Inflammatory macrophage treated with lipopolysaccharide for 1 hour (primary cell): ENCODE results near the gene MYG1.

Experiments used
- DNase-seq, 2 donors: peaks; one replicate each; pipeline ENCODE4 v3.0.0-alpha.2; 2020 to 2022

Gene MYG1

GRCh38 chr12:53299454-53300180 lies at the start of gene MYG1:
MYG1 (plus strand) TSS chr12:53299695; CDS start chr12:53299738, 43 bp downstream.
- peak; percentile 76 to 83 for DNase-seq

- DNase-seq: peak; percentile 61 to 68
Measured at GRCh38 chr12:53251477-53252348, 47.8 kb upstream of the MYG1 start.

- DNase-seq: no peak
Measured at GRCh38 chr12:53252349-53252916, 47.1 kb upstream of the MYG1 start.

- DNase-seq: no peak
Measured at GRCh38 chr12:53253298-53253697, 46.2 kb upstream of the MYG1 start.

- DNase-seq: no peak
Measured at GRCh38 chr12:53254816-53255545, 44.5 kb upstream of the MYG1 start.

- peak; percentile 36 to 42 for DNase-seq
Measured at GRCh38 chr12:53255996-53256395, 43.5 kb upstream of the MYG1 start.

- DNase-seq: no peak
Measured at GRCh38 chr12:53258541-53259539, 40.7 kb upstream of the MYG1 start.

GRCh38 chr12:53259891-53260290 lies 39.6 kb upstream of the MYG1 start:
- no peak for DNase-seq

GRCh38 chr12:53265783-53266182 lies 33.7 kb upstream of the MYG1 start:
- no peak for DNase-seq

GRCh38 chr12:53267306-53267998 lies 32.0 kb upstream of the MYG1 start:
- peak; percentile 78 to 79 for DNase-seq

GRCh38 chr12:53267999-53268629 lies 31.4 kb upstream of the MYG1 start, which contains the start of gene ESPL1:
ESPL1 (plus strand) TSS chr12:53268299; CDS start chr12:53268767, 468 bp downstream.
- DNase-seq: peak; percentile 96 to 97

GRCh38 chr12:53268630-53269562 lies 30.6 kb upstream of the MYG1 start:
- no peak for DNase-seq

GRCh38 chr12:53274445-53274844 lies 25.1 kb upstream of the MYG1 start:
- no peak for DNase-seq

GRCh38 chr12:53276511-53276910 lies 23.0 kb upstream of the MYG1 start:
- DNase-seq: no peak

GRCh38 chr12:53277981-53278380 lies 21.5 kb upstream of the MYG1 start:
- DNase-seq: no peak

- DNase-seq: no peak
Measured at GRCh38 chr12:53279283-53279869, 20.1 kb upstream of the MYG1 start.

GRCh38 chr12:53279888-53280498 lies 19.5 kb upstream of the MYG1 start:
- no peak for DNase-seq

- DNase-seq: no peak
Measured at GRCh38 chr12:53286448-53286847, 13.0 kb upstream of the MYG1 start.
